A204.1 (cell line): ENCODE measurements around the gene PTPRN2.
"Not testable (repeated sequence)": the region's sequence is repeated elsewhere in the genome, so short reads cannot be mapped to it uniquely, and the experiment has no call there.

Source experiments
- FAIRE-seq: peaks from 2 replicates; lab custom pipeline; 2012; peaks lifted over from hg19 to GRCh38; lab: Jason Lieb, UNC

The PTPRN2 gene

GRCh38 chr7:158341097-158341496 lies 246.5 kb downstream of the PTPRN2 start:
- not testable (repeated sequence) for FAIRE-seq

GRCh38 chr7:158336952-158337351 lies 250.7 kb downstream of the PTPRN2 start:
- not testable (repeated sequence) for FAIRE-seq

- FAIRE-seq, result not testable (repeated sequence)
These were observed 255.1 kb downstream of the PTPRN2 start for GRCh38 chr7:158332516-158332915.

- FAIRE-seq, result not testable (repeated sequence)
These were observed 255.7 kb downstream of the PTPRN2 start for GRCh38 chr7:158331826-158332450.

- FAIRE-seq, result no peak
These were observed 257.9 kb downstream of the PTPRN2 start for GRCh38 chr7:158329686-158330085.

- no peak for FAIRE-seq
These were observed 258.5 kb downstream of the PTPRN2 start for GRCh38 chr7:158329014-158329610.

- no peak for FAIRE-seq
These were observed 259.1 kb downstream of the PTPRN2 start for GRCh38 chr7:158328376-158329013.

GRCh38 chr7:158327571-158328180 lies 259.9 kb downstream of the PTPRN2 start:
- no peak for FAIRE-seq

GRCh38 chr7:158327012-158327411 lies 260.6 kb downstream of the PTPRN2 start:
- no peak for FAIRE-seq

GRCh38 chr7:158325530-158326381 lies 261.9 kb downstream of the PTPRN2 start:
- FAIRE-seq, result no peak

- FAIRE-seq, result no peak
These were observed 262.9 kb downstream of the PTPRN2 start for GRCh38 chr7:158324397-158325360.

- no peak for FAIRE-seq
These were observed 263.8 kb downstream of the PTPRN2 start for GRCh38 chr7:158323741-158324396.

- no peak for FAIRE-seq
These were observed 264.8 kb downstream of the PTPRN2 start for GRCh38 chr7:158322616-158323530.

GRCh38 chr7:158321936-158322615 lies 265.5 kb downstream of the PTPRN2 start:
- FAIRE-seq, result no peak

- no peak for FAIRE-seq
These were observed 266.4 kb downstream of the PTPRN2 start for GRCh38 chr7:158321056-158321700.

- no peak for FAIRE-seq
These were observed 267.3 kb downstream of the PTPRN2 start for GRCh38 chr7:158320328-158320727.

- no peak for FAIRE-seq
These were observed 269.1 kb downstream of the PTPRN2 start for GRCh38 chr7:158318511-158318913.
